GM19467 (cell line): ENCODE measurements around the gene SMIM36.
"Not testable (repeated sequence)": the region's sequence is repeated elsewhere in the genome, so short reads cannot be mapped to it uniquely, and the experiment has no call there.

ENCODE experiments used
- ATAC-seq: cut with Tn5 transposase; IDR thresholded peaks from one replicate; pipeline ENCODE4 v1.9.1; 2021; ENCODE audit warnings: mild to moderate bottlenecking, moderate library complexity; ENCODE audit not compliant: unreplicated experiment

The SMIM36 gene

DNA sequence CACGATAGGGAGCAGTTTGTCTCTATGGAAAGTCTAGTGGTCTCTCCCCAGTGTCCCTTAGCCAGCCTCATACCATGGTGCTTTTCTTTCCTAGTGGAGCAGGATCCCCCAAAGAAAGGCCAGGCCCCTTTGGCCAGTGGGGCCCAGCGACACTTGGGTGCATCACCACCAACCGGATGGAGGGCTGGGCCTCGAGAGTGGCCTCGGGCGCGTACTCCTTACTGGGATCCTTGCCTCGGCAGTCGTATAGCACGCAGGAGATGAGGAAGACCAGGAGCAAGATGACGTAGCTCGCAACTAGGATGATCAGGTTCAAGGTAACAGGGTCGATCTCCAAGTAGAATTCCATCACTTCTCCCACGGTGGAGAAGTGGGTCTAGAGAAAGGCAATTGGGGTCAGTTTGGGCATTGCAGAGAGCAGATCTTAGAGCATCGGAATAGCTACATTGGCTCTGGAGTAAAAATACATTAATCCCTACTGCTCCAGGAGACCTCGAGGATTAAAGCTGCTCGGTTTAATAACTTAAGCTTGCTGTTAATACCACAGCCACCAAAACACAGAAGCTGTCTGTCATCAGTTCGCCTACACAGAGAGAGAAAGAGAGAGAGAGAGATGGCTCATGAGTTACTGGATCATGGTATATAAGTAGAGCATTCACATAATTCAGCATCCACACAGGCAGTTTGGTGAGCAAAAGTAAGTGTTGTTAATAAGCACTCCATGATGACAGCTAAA lies at the start of gene SMIM36:
Gene SMIM36, minus strand, starts transcription at position 467 of the 736 bp plus-strand sequence.
- ATAC-seq = no peak

DNA sequence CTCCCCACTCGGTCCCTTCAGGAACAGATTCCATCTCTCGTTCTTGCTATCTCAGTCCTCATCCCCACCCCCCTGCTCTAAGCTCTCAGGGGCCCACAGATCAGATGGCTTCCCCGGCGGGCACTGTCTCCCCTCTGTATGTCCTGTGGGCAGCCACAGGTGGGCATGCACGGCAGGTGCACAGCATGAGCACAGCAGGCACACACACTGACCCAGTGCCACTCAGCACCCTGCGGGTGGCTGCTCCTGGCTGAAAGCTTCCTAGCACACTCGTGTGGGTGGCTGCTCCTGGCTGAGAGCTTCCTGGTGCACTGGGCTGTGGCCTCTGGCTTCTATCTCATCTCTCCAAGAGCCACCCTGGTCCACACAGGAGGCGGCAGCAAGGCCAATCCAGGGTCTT lies 44.5 kb upstream of the SMIM36 start:
- ATAC-seq = no peak

DNA sequence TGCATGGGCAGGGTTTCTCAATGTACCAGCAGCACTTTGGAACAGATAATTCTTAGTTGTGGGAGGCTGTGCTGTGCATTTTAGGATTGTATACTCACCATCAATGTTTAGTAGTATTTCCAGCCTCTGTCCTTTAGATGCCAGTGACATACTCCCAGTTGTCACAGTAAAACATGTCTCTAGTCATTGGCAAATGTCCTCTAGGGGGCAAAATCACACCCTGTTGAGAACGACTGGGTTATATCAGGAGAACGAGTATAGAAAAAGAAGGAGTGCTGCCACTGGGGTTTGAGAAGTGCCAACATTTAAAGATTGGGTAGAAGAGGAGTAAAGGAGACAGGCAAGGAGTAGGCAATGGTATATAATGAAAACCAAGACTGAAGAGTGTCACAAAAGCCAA lies 37.9 kb upstream of the SMIM36 start:
- ATAC-seq = no peak

DNA sequence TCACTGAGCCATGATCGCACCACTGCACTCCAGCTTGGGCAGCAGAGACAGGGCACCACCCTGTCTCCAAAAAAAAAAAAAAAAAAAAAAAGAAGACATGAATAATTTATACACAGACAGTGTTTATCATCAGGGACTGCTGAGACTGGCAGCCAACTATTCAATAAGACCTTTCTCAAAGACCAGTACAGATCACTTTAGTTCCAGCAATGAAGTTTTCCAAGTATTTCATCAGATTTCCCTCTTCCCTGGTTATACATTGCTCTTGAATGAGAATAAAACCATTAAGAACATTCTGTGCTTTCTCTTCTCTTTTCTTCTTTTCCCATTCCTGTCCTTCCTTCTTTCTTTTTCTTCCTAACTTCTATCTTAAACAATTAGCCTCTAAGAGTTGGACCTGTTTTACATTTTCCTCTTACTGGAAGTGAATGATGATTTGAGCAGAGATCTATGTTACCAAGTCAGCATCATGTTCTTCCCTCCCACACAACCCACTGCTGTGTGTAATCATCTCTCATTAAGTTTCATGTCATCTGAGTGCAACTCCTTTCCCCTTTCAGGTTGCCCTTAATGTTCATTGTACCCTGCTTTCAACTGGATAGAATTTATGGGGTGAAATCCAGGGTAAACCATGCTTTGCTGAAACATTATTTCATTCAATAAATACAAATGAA lies 35.9 kb upstream of the SMIM36 start:
- no peak for ATAC-seq

DNA sequence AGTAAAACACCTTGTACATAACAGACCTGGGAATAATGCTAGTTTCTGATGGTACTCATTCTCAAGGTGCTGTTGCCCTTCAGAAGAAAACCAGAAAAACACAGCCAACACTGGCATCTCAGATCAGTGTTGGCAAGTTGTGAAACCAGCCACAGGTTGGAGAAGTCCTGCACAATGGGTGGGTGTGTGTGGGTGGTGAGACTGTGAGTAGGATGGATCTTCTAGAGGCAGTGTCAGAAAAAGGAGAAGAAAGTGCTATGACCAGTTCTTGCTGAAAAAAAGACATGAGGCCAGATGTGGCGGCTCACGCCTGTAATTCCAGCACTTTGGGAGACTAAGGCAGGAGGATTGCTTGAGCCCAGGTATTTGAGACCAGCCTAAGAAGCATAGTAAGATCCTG lies 35.2 kb upstream of the SMIM36 start:
- no peak for ATAC-seq

DNA sequence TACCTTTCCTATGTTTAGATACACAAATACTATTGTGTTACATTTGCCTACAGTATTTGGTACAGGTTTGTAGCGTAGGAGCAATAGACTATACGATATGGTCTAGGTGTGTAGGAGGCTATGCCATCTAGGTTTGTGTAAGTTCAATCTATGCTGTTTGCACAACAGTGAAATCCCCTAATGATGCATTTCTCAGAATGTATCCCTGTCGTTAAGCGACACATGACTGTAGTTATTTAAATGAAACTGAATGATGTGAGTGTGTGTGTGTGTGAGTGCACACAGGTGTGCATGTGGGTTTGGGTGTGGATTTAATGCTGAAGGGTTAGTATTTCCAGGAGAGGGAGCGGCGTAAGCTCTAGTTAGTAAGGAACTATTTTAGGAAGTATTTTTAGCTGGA lies 34.6 kb upstream of the SMIM36 start:
- no peak for ATAC-seq

DNA sequence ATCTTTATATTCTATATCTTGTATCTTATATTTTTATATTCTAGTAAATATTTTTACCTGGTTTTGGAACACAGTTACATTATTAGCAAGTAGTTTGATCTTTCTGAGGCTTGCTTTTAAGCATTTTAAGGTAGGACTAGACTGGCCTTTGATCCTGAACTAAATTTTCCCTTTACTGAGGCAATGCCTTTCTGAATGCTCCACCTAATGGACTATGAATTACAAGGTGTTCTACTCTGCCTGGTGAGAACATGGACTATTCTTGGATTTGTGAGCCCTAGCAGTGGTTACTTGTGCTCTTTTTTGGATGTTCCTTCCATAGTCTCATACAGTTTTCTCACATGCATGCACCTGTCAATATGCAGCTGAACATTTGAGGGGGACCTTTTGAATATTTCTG lies 32.5 kb upstream of the SMIM36 start:
- no peak for ATAC-seq

DNA sequence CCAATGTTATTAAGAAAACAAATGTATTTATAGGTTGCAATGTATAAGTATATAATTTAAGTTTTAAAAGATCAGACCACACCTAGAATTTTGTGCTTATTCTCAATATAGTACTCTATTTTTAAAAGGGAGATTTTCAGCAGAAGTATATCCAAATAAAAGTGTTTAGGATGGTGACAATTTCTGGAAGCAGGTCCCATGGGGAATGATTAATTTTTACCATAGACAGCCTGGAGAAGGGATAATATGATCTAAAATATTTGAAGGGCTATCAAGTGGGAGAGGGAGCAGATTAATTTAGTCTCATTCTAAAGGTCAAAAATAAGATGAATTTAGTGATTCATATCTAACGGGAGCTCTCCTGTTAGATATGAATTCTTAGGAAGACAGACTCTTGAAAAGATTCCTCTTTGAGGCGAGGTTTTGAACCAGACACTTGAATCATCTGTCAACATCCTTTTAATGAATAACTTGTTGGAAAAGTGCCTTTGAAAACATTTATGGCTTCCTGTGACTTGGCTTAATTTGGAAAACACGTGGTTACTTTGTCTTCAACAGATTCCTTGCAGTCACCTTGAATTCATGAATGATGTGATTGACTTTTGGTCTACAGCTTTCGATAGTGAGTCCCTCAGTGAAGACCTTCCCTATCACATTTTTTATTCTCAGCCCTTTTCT lies 29.3 kb upstream of the SMIM36 start:
- ATAC-seq = no peak

DNA sequence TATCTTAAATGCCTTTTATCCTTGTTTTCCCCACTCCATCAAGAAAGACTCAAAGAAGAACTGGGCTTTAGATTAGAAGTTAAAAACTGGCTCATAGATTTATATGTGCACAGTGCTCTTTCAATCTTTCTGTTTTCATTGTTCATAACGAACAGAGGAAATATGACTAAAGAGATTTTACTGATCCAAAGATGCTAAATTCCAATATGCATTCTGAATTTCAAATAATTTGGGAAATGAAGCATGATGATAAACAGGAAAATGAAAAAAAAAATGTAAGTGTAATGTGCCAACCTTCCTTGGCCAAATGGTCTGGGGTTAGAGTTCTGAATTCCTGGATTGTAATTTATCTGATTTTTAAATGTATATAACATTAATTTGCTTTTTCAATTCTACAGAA lies 25.0 kb upstream of the SMIM36 start:
- no peak for ATAC-seq

DNA sequence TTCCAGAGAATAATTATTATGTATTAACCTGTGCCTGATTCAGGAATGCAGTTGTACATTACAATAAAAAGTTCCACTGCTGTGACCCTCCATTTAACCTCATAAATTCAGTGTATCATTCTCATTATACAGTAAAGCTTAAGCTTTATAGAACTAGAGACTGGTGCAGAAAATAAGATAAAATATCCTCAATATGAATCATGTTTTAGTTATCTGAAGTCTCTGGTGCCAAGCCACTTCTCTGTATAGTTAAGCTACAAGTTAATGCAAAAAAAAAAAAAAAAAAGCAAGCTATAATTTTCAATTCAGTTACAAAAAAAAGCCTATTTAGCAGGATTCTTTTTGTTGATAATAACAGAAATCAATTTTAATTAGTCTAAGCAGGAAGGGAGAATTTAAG lies 22.4 kb upstream of the SMIM36 start:
- no peak for ATAC-seq

DNA sequence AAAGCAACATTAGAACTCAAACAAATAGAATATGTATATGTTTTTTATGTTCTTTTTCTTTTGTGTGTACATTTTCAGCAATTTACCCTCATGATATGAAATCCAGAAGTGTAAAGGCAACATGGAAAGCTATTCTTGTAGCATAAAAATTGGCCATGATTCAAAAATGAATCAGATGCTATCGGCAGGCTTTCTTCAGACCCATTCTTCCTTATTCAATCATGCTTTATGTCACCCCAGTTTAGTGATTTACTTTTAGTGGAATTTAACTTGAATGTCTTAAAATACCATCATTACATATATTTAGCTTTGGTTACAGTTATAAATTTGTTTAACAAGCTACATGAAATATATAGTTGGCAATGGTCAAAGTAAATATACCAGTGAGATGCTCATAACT lies 21.4 kb upstream of the SMIM36 start:
- no peak for ATAC-seq

DNA sequence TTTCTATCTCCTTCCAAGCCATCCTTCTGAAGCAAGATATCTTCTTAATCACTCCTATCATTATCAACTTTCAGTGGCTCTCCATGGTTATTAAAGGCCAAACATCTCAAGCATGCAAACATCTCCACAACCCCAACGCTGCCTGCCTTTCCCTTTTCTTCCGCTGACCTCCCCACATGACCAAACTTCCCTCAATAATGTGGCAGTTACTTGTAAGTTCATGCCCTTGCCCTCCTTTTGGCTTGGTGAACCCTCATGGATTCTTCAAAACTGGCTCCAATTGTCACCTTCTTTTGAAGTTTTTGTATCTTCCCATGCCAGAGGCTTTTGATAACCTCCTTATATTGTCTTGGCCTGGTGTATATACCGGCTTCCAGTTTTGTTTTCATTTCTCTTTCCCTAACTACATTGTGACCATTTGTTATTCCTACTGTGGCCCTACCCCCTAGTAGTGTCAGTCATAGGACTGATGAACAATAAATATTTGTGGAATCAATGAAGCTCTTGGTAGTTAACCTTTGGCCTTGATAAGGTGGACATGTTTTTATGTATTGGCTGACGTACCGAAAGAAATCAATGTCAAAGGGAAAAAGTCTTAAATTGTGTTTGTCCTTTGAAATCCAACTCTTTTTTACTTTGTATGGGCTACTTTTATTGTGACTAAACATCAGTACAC lies 19.9 kb upstream of the SMIM36 start:
- ATAC-seq = no peak

DNA sequence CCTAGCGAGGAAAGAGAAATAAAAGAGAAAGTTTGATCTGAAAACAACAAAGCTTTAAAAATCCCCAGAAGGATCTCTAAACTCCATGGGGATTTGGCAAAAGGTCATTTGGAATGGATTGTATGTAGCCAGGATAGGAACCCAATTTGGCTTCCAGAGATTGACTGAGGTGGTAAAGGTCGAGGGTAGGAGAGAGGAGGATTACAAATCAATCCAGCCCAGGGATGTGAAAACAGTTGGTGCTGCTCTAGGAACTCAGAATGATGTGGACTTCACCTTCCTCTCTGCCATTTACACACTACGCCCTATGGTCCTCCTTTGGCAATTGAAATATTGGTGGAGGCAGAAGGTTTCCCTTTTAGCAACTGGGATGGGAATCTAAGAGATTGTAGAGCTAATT lies 18.8 kb upstream of the SMIM36 start:
- no peak for ATAC-seq

DNA sequence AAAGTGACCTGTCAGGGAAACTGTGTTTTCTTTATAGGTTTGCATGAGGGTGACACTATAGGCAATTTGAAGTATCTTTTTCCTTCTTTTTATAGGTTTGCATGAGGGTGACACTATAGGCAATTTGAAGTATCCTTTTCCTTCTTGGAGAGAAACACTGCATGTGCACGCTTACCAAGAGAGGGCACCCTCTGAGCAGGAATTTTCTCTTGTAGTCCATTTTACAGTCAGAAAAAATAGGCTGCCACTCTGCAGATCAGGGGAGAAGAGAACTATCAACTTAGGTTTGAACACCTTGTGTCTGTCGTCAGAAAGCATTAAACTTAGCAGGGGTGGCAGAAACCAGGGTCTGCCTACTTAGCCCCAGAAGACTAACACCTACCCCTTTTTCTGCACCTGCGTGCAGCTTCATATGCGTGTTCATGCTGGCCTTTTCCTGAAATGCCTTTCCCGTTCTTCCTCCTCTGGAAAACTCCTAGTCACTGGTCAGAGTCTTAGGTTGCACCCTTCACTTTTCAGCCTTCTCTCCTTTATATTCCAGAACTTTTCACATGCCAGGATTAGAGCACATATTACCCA lies 16.4 kb upstream of the SMIM36 start:
- no peak for ATAC-seq

DNA sequence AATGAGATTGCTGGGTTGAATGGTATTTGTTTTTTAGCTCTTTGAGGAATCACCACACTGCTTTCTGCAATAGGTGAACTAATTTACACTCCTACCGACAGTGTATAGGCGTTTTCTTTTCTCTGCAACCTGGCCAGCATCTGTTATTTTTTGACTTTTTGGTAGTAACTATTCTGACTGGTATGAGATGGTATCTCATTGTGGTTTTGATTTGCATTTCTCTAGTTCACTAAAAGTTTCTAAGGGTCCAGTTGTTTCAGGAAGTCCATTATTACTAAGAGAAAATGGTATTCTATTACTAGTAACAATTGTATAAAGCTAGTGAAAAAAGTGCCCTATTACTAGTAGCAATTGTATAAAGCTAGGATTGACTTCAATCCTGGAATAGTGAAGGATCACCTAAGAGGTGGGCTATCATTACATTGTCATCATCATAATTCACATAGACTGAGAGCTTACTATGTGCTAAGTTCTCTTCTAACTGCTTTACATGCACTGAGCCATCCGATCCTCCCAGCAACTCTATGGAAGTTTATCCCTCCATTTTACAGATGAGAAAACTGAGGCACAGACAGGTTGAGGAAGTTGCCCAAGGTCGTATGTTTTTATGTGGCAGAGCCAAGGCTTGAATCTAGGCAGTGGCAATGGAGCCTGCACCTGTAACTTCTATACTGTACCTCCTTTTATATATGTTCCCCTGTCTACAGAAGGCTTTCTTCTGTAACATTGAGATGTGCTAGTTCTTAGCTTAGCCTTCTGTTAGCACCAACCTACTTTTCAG lies 13.4 kb upstream of the SMIM36 start:
- no peak for ATAC-seq

DNA sequence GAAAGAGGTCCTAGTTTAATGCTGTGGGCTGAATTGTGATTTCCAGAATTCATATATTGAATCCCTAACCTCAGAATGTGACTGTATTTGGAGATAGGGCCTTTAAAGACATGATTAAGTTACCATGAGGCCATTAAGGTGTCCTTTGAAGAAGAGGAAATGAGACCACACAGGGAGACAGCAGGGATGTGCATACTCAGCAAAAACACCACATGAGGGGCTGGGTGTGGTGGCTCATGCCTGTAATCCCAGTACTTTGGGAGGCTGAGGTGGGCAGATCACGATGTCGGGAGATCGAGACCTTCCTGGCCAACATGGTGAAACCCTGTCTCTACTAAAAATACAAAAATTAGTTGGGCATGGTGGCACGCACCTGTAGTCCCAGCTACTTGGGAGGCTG lies 11.8 kb upstream of the SMIM36 start:
- not testable (repeated sequence) for ATAC-seq

DNA sequence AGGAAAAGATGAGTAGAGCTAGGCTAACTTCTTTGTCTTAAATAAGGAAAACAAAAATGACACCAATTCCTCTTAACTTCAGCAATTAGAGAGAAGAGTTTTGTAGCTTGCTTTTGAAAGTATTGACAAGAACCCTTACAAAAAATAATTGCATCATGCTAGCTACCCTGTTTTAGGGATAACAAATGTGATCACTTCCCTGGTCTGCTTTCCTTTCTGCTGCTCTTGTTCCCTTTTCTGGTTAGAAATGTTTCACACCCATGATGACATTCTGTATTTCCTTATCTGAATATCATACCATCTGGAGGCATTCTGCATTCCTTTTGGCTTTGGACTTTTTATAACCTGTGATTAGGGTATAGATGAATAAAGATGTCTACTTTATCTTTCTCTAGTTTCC lies 9.9 kb upstream of the SMIM36 start:
- ATAC-seq = no peak

DNA sequence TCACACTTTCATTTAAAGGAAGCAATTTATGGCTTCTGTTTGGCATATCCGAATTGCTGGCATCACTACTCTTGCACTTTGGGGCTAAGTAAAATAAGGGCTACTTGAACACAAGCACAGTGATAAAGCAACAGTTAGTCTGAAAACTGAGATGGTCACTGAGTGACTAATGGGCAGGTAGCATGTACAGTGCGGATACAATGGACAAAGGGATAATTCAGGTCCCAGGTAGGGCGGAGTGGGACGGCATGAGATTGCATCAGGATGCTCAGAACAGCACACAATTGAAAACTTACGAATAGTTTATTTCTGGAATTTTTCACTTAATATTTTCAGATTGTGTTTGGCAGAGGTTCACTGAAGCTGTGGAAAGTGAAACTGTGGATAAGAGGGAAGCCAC lies 9.2 kb upstream of the SMIM36 start:
- no peak for ATAC-seq

DNA sequence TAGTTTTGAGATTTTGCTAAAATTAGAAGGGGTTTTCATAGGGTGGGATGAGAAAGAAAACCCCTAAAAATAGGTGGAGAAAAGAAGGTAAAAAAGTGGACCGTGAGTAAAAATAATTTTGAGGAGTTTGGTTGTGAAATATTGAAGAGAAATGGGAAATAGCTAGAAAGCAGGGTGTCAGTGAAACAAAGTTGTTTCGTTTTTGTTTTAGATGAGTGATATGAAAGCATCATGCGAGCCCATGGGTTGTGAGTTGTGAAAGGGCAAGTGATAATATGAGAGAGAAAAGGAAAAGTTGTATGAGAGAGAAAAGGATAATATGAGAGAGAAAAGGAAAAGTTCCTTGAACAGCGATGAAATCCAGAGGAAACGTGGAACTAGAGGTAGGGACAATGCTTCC lies 7.3 kb upstream of the SMIM36 start:
- ATAC-seq = no peak

DNA sequence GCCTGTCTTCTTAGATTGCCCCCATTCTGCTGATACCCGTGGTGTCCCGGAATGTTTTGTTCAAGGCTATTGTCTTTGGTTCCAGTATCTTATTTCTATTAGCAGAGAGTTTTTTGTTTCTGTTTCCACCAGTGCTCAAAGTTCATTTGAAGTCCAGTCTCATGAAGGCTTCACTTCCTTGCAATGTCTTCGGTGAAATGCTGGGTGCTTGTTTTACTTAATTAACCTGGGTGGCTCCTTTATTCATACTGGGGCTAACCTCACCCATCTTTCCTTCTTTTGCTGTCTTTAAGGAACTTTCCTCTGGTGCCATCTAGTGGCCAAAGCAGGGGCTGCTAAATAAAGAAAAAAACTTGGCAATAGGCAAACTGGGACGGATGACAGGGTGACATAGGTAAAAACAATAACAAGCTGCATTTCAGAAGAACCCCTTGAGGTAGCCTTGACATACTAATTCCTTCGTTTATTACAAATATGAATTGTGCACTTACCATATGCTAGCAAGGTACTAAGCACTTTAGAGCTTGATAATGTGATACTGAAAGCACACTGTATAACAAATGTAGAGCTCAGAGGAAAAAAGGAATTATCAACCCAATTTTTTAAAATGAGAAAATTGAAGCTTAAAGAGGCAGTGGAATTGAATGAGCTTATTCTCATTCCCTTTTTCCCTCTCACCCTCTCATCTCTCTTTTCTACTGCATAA lies 2.8 kb upstream of the SMIM36 start:
- ATAC-seq = no peak
